Mucosa of descending colon (tissue), 3 donors: ENCODE measurements around the gene TGM6. TPM values are rescaled to one million over a fixed set of nuclear protein-coding genes. Genes with fewer than 3 reads are reported as not detected.
"Not testable (repeated sequence)": the region's sequence is repeated elsewhere in the genome, so short reads cannot be mapped to it uniquely, and the experiment has no call there.

ENCODE experiments used
- ATAC-seq: fragments of 200-7000 bp; cut with Tn5 transposase; one replicate; pipeline ENCODE4 v1.9.1; 2020; ENCODE audit warnings: mild to moderate bottlenecking, moderate library complexity
- DNase-seq, 3 donors: peaks; one replicate each; pipeline ENCODE4 v3.0.0-alpha.2; 2020
- H3K36me3 ChIP-seq: fragments of 200-600 bp; one replicate; pipeline ENCODE4 v1.8.0; 2021; ENCODE audit warnings: low read depth, mild to moderate bottlenecking
- H3K4me1 ChIP-seq: fragments of 200-600 bp; one replicate; pipeline ENCODE4 v1.8.0; 2021; ENCODE audit warnings: low read depth, mild to moderate bottlenecking
- H3K4me3 ChIP-seq: fragments of 200-600 bp; one replicate; pipeline ENCODE4 v1.8.0; 2021; ENCODE audit warnings: mild to moderate bottlenecking
- H3K9me3 ChIP-seq: fragments of 200-600 bp; one replicate; pipeline ENCODE4 v1.8.0; 2021; ENCODE audit warnings: mild to moderate bottlenecking
- intact Hi-C, 2 donors: fragments of 100-400 bp; cut with DNase I in 1 of 2; cut with micrococcal nuclease in 1 of 2; formaldehyde crosslinking; loops; one replicate each; pipeline versions ENCODE4 v1.11.0 to v1.11.1; 2022; cut with DNase I, micrococcal nuclease
- total RNA-seq, 3 donors: library from RNA; stranded (reverse); fragmentation: NEBNext Ultra II Directional in 2 of 3; extraction: Animal tissue kit (Norgen Biotek cat#: 25700) in 2 of 3; gene quantifications; one replicate each; pipeline versions ENCODE4 v1.2.1 to v1.2.4, GENCODE V29; 2021 to 2023
- TF ChIP-seq, protein P1 (sequence below): fragments of 200-600 bp; IDR thresholded peaks from one replicate; pipeline ENCODE4 v1.8.0; 2022; ENCODE audit warnings: antibody characterized with exemption, mild to moderate bottlenecking
- donor health status: DM: no; HTN: no; CAD: no; lungs with moderate emphysema.
- donor health status: DM: no; HTN: no; CAD: no.
- donor health status: DM: no; HTN: yes; CAD: no.

The TGM6 gene
- total RNA-seq, 3 donors from 2014 or later, result not detected

DNA sequence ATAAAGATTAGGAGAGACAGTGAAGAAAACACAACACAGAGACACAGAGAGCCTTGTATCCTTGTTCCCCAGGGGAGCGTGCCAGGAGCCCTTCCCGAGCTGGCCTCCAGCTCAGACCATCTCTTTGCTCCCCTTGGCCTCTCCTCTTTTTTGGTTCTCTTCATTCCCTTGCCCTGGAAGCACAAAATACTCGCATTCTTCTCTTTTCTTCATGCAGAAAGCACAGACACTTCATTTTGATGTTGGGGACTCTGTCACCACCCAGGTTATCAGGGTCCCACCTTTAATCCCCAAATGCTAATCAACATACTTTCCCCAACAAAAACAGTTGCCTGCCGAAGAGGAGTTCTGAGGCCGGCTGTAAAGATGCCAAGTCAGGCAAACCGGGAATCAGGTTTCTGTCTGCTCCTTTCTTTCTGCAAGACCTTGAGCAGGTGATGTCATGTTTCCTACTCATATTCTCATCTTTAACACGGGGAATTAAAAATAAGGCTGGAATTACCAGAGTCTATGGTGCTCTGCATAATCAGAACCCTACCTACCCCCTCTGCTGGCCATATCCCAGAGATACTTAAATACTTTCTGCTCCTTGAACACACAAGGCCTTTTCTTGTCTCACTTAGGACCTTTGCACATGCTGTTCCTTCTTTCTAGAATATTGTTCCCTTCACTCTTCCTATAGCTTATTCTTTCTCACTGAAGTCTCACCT lies 21.7 kb downstream of the TGM6 start:
- TF ChIP-seq, protein P1, sequence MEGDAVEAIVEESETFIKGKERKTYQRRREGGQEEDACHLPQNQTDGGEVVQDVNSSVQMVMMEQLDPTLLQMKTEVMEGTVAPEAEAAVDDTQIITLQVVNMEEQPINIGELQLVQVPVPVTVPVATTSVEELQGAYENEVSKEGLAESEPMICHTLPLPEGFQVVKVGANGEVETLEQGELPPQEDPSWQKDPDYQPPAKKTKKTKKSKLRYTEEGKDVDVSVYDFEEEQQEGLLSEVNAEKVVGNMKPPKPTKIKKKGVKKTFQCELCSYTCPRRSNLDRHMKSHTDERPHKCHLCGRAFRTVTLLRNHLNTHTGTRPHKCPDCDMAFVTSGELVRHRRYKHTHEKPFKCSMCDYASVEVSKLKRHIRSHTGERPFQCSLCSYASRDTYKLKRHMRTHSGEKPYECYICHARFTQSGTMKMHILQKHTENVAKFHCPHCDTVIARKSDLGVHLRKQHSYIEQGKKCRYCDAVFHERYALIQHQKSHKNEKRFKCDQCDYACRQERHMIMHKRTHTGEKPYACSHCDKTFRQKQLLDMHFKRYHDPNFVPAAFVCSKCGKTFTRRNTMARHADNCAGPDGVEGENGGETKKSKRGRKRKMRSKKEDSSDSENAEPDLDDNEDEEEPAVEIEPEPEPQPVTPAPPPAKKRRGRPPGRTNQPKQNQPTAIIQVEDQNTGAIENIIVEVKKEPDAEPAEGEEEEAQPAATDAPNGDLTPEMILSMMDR, result no peak
- Histone ChIP-seq H3K36me3 (no peaks in the 10 kb centered on the region), H3K4me1 (no peaks in the 10 kb centered on the region), H3K4me3 (no peak overlapping the region), H3K9me3 (peaks cover 7% of the 10 kb centered on the region)
- no peak for ATAC-seq
- DNase-seq, result peak in 1 of 3 donors; percentile 44
- intact Hi-C loops, result no loop called here

DNA sequence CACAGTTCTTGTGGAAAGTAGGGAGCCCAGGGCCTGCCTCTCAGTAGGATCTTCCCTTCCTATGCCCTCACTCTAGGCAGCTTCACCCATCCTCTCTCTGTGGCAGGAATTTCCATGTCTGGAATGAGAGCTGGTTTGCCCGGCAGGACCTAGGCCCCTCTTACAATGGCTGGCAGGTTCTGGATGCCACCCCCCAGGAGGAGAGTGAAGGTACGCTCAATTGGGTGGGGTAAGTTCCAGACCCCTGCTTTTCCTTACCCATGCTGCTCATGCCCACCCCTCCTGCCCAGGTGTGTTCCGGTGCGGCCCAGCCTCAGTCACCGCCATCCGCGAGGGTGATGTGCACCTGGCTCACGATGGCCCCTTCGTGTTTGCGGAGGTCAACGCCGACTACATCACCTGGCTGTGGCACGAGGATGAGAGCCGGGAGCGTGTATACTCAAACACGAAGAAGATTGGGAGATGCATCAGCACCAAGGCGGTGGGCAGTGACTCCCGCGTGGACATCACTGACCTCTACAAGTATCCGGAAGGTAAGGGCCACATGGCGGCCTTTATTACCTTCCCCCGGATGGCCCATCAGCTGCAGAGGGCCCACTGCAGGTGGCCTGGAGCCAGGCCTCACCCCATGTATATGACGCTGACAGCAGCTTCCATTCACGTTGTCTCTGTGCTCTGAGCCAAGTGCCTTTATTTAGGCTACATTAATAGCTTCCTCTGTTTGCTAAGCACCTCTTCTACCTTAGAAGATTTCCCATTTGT lies 22.8 kb downstream of the TGM6 start:
- ATAC-seq (no peak), DNase-seq (no peak)
- Histone ChIP-seq H3K4me1 (no peaks in the 10 kb centered on the region), H3K9me3 (peaks cover 5% of the 10 kb centered on the region), H3K4me3 (no peak overlapping the region), H3K36me3 (no peaks in the 10 kb centered on the region)
- intact Hi-C loops, result no loop called here
- TF ChIP-seq, protein P1, result no peak

DNA sequence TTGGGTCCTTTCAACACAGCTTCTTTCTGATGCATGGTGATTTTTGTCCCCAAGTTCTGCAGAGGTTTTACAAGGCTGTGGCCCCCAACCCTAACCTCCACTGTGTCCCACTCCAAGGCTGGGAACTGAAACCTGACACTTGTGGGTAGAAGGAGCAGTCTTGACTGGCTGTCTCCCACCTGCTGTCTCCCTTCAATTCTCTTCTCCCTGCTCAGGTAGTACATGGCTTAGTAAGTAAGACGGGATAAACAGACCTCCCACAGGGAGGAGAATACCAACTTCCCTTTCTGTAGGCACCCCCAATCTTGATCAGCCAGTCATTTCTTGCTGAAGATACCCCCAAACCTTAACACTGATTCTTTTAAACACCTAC lies 25.0 kb downstream of the TGM6 start:
- Histone ChIP-seq H3K4me3 (no peak overlapping the region), H3K4me1 (no peaks in the 10 kb centered on the region), H3K36me3 (no peaks in the 10 kb centered on the region), H3K9me3 (peaks cover 5% of the 10 kb centered on the region)
- intact Hi-C loops, result no loop called here
- DNase-seq (no peak), ATAC-seq (no peak)
- TF ChIP-seq, protein P1, result no peak

DNA sequence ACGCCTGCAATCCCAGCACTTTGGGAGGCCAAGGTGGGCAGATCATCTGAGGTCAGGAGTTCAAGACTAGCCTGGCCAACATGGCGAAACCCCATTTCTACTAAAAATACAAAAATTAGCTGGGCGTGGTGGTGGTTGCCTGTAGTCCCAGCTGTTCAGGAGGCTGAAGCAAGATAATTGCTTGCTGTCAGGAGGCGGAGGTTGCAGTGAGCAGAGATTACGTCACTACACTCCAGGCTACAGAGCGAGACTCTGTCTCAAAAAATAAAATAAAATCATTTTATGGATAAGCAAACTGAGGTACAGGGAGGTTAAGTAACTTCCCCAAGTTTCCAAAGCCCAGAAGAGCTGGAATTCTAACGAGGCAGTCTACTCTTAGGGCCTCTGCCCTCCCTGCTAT lies 26.7 kb downstream of the TGM6 start:
- intact Hi-C loops, H3K4me1 ChIP-seq, DNase-seq, H3K36me3 ChIP-seq, ATAC-seq, H3K4me3 ChIP-seq, H3K9me3 ChIP-seq: not testable (repeated sequence)

DNA sequence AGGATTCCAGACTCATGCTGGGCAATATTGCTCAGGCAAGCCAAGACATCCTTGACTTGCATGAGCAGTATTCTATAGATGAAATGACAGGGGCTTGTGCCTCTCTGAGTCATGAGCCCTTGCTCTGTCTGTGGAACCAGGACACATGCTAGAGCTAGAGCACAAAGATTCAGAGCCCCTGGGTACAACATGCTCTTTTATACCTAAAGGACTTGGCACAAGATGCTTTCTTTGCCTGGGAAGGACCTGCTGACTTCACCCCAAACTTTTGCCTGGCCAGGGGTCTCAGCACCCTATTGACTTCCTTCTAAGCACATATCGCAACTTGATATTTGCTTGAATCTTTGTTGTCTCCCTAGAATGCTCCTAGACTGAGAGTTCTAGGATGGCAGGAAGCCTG lies 27.4 kb downstream of the TGM6 start:
- no peak for DNase-seq
- Histone ChIP-seq H3K9me3 (peaks cover 5% of the 10 kb centered on the region), H3K4me3 (no peak overlapping the region), H3K4me1 (no peaks in the 10 kb centered on the region), H3K36me3 (no peaks in the 10 kb centered on the region)
- TF ChIP-seq, protein P1, result no peak
- no peak for ATAC-seq
- intact Hi-C loops, result no loop called here

DNA sequence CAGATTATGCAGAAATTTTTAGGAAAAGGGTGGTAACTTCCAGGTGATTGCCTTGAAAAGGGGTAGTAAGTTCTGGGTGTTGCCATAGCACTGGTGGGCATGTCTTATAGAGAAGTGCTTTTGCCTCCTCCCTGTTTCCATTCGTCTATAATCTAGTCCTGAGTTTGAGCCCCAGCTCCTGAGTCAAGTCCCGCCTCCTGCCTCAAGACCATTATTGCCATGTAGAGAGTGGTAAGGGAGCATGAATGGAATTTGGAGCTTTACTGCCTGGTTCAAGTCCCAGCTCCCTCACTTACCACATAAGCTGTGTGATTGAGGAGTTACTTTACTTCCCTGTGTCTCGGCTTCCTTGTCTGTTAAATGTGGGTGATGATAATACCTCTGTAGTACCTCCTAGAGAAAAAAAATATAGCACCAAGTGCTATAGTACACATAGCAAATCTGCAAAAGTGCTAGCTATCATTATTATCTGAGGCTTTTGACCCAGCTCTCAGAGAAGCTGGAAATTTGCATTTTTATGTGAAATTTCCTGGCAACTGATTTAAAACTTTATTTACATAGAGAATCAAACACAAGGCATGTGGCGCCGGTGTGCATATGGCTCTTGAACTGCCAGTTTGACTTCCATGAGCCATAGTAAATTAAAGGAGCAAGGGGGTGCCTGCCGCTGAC lies 36.0 kb downstream of the TGM6 start:
- no peaks in the 10 kb centered on the region for H3K9me3 ChIP-seq
- DNase-seq (no peak), ATAC-seq (no peak)
- TF ChIP-seq, protein P1, result no peak
- no peaks in the 10 kb centered on the region for H3K4me1 ChIP-seq
- no peak overlapping the region for H3K4me3 ChIP-seq
- intact Hi-C loops, result no loop called here
- no peaks in the 10 kb centered on the region for H3K36me3 ChIP-seq
